Lung (tissue), 12 donors: ENCODE data around the gene PCSK6. TPM values are rescaled to one million over a fixed set of nuclear protein-coding genes. Genes with fewer than 3 reads are reported as not detected.

Experiments
- ATAC-seq: fragments of 200-7000 bp; cut with Tn5 transposase; one replicate; pipeline ENCODE4 v1.9.1; 2020; ENCODE audit warnings: moderate number of reproducible peaks; ENCODE audit not compliant: insufficient read depth, low FRiP score
- DNase-seq, 3 donors: peaks; one replicate each; pipeline ENCODE4 v3.0.0-alpha.2; 2013 to 2017
- H3K27ac ChIP-seq, 2 donors: one replicate each; pipeline ENCODE4 v1.5.1; 2013; ENCODE audit warnings: mild to moderate bottlenecking in 2 of 2, moderate library complexity in 2 of 2, control low read depth in 1 of 2, inconsistent platforms in 1 of 2, low read depth in 1 of 2, low read length in 1 of 2
- H3K27me3 ChIP-seq, 3 donors: one replicate each; pipeline ENCODE4 v1.5.1; 2013; ENCODE audit warnings: low read length in 2 of 3; ENCODE audit not compliant: control insufficient read depth in 3 of 3, insufficient read depth in 3 of 3
- H3K36me3 ChIP-seq, 4 donors: one replicate each; pipeline ENCODE4 v1.5.1; 2013; ENCODE audit warnings: low read length in 4 of 4, mild to moderate bottlenecking in 1 of 4, moderate library complexity in 1 of 4; ENCODE audit not compliant: control insufficient read depth in 4 of 4, insufficient read depth in 4 of 4
- H3K4me1 ChIP-seq, 5 donors: one replicate each; pipeline ENCODE4 v1.5.1; 2013; ENCODE audit warnings: low read length in 5 of 5, mild to moderate bottlenecking in 2 of 5, moderate library complexity in 1 of 5; ENCODE audit not compliant: control insufficient read depth in 5 of 5, insufficient read depth in 5 of 5
- H3K4me3 ChIP-seq: one replicate; pipeline ENCODE4 v1.5.1; 2013; ENCODE audit warnings: mild to moderate bottlenecking, control low read depth, moderate library complexity
- H3K9ac ChIP-seq, 2 donors: one replicate each; pipeline ENCODE4 v1.5.1; 2013; ENCODE audit warnings: low read length in 2 of 2, control low read depth in 1 of 2; ENCODE audit not compliant: insufficient read depth in 1 of 2
- H3K9me3 ChIP-seq, 4 donors: one replicate each; pipeline ENCODE4 v1.5.1; 2013; ENCODE audit warnings: low read length in 3 of 4, mild to moderate bottlenecking in 1 of 4, moderate library complexity in 1 of 4; ENCODE audit not compliant: control insufficient read depth in 4 of 4, insufficient read depth in 3 of 4
- WGBS, 2 donors: extraction: QIAGEN DNeasy Blood & Tissue Kit; methylation state at CpG; one replicate each; pipeline ENCODE4 v1.1.7; 2013; 5-methylcytosine and 5-hydroxymethylcytosine counted together
- polyA plus RNA-seq, 2 donors: library from polyadenylated mRNA; stranded (reverse); fragments of 200-250 nt; gene quantifications; one replicate each; pipeline ENCODE4 v1.2.1, GENCODE V29; 2013
- total RNA-seq, 2 donors: library from RNA; depleted of rRNA in 1 of 2; stranded (reverse); fragments of >200 nt in 1 of 2; gene quantifications; one replicate each; pipeline ENCODE4 v1.2.1, GENCODE V29; 2014 to 2021
- TF ChIP-seq, protein P1 (sequence below): IDR thresholded peaks from 2 replicates; pipeline ENCODE4 v1.5.1; 2012; ENCODE audit warnings: mild to moderate bottlenecking; ENCODE audit errors: control extremely low read depth, extremely low read depth
- donor health status: control.
- donor health status: control.
- donor health status: Bipolar disorder and iron deficiency.
- donor health status: healthy.
- donor health status: DM: yes; HTN: yes; CAD: no.

Gene PCSK6
- total and polyA plus RNA-seq, 4 donors: 4.6 to 41.0 (median 8.4) TPM

DNA sequence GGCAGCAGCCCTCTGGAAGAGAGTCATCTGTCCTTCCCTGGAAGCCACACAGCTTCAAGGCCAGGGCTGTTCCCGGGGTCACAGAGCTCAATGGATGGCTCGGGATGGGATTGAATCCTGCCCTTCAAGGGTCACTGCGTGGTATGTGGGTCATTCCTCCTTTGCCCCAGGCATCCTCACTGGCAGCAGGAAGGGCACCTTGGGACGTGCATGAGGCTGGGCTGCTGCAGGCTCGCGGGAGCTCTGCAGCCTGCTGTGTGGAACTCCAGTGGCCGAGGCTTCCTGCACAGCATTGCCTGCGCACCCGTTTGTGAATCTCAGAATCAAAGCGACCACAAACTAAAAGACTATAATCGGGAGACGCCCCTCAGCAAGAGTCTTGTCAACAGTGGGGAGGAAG lies 60.7 kb downstream of the PCSK6 start:
- H3K9ac ChIP-seq: no peak overlapping the region
- DNase-seq: no peak
- WGBS, 2 donors: 81 to 84% methylated on average over 12 of the region's 12 CpGs

DNA sequence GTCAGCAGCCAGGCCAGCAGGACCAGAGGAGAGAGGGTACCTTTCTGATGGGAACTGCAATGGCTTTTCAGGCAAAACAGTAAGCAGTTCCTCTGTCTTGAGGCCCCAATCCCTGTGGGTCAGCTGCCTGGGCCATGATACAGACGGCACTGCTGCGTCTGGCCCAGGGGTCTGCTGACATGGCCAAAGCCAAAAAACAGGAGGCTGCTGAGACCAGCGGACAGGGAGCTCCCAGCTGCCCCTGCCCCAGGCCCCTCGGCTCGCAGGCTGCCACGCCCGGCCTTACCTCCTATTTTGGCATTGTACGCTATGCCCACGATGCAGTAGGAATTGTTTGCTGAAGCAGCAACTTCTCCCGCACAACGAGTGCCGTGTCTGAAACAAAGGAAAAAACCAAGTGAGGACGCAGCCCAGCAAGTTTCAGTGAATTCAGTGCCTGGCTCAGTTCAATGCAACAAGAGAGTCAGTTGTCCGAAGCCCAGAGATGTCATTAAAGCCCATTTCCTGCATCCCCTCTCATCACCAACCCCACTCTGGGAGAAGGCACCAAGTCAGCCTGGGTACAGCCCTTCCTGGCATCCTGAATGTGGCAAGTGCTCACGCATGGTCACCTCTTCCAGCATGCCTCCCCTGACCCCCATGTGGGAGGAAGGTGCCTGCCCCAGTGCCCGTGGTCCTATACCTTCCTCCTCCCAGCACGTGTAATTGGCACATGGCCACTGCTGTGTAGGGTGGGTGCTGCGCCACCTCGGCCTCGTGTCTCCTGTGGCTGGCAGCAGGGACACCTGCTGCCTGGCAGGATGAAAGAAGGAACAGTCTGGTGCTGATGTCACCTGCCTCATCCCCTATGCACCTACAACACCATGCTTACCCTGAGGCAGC lies 61.7 kb downstream of the PCSK6 start:
- ATAC-seq (no peak), DNase-seq (no peak)
- Histone ChIP-seq H3K9ac (no peak overlapping the region), H3K9me3 (no peaks in the 10 kb centered on the region), H3K27me3 (no peaks in the 10 kb centered on the region), H3K27ac (no peak overlapping the region), H3K36me3 (no peaks in the 10 kb centered on the region), H3K4me3 (no peak overlapping the region), H3K4me1 (no peaks in the 10 kb centered on the region)
- TF ChIP-seq, protein P1, sequence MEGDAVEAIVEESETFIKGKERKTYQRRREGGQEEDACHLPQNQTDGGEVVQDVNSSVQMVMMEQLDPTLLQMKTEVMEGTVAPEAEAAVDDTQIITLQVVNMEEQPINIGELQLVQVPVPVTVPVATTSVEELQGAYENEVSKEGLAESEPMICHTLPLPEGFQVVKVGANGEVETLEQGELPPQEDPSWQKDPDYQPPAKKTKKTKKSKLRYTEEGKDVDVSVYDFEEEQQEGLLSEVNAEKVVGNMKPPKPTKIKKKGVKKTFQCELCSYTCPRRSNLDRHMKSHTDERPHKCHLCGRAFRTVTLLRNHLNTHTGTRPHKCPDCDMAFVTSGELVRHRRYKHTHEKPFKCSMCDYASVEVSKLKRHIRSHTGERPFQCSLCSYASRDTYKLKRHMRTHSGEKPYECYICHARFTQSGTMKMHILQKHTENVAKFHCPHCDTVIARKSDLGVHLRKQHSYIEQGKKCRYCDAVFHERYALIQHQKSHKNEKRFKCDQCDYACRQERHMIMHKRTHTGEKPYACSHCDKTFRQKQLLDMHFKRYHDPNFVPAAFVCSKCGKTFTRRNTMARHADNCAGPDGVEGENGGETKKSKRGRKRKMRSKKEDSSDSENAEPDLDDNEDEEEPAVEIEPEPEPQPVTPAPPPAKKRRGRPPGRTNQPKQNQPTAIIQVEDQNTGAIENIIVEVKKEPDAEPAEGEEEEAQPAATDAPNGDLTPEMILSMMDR: no peak
- WGBS, 2 donors: 88% methylated on average over 20 of the region's 20 CpGs

More for the DNA sequence above, 60.7 kb downstream of the PCSK6 start:
- H3K27ac ChIP-seq: no peak overlapping the region
- ATAC-seq: no peak
- H3K4me1 ChIP-seq: no peaks in the 10 kb centered on the region
- TF ChIP-seq, protein P1: no peak
- H3K27me3 ChIP-seq: no peaks in the 10 kb centered on the region
- H3K36me3 ChIP-seq: no peaks in the 10 kb centered on the region
- H3K4me3 ChIP-seq: no peak overlapping the region
- H3K9me3 ChIP-seq: no peaks in the 10 kb centered on the region

GRCh38 chr15:101426761-101427333 lies 62.7 kb downstream of the PCSK6 start:
- Histone ChIP-seq H3K4me3 (no peak overlapping the region), H3K36me3 (no peaks in the 10 kb centered on the region), H3K9me3 (no peaks in the 10 kb centered on the region), H3K4me1 (no peaks in the 10 kb centered on the region), H3K9ac (no peak overlapping the region), H3K27ac (no peak overlapping the region), H3K27me3 (no peaks in the 10 kb centered on the region)
- DNase-seq: no peak
- 82 to 90% methylated on average over 17 of the region's 17 CpGs for WGBS, 2 donors
- TF ChIP-seq, protein P1: no peak
- no peak for ATAC-seq
